ENCODE data around the gene SLC24A3.

DNA sequence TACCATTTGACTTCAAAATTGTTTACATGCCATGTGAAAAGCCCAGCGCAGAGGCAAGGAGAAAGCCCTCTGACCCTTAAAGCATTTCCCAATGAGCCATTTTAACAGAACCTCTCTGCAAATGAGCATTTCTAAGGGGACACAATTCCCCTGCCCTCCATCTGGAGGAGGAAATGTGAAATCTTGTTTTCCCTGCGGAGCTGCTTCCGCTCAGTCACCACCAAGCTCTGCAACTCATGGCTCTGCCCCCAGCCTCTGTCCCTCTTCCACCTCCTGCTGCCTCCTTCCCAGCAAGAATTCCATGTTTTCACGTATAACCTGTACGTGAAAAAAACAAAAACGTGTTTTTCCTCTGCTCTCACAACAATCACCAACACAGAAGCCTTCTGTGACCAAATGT, 557.9 kb downstream of the SLC24A3 start:
- TF ChIP-seq CTCF (IDR thresholded peaks at IDR 0.05) (no peak), POLR2AphosphoS5 (IDR thresholded peaks at IDR 0.05; ENCODE audit: low read depth, low read length) (no peak), SIN3A (IDR thresholded peaks at IDR 0.05; ENCODE audit: borderline replicate concordance, insufficient read depth, low read depth, low read length) (no peak)
- TF ChIP-seq, protein P1, sequence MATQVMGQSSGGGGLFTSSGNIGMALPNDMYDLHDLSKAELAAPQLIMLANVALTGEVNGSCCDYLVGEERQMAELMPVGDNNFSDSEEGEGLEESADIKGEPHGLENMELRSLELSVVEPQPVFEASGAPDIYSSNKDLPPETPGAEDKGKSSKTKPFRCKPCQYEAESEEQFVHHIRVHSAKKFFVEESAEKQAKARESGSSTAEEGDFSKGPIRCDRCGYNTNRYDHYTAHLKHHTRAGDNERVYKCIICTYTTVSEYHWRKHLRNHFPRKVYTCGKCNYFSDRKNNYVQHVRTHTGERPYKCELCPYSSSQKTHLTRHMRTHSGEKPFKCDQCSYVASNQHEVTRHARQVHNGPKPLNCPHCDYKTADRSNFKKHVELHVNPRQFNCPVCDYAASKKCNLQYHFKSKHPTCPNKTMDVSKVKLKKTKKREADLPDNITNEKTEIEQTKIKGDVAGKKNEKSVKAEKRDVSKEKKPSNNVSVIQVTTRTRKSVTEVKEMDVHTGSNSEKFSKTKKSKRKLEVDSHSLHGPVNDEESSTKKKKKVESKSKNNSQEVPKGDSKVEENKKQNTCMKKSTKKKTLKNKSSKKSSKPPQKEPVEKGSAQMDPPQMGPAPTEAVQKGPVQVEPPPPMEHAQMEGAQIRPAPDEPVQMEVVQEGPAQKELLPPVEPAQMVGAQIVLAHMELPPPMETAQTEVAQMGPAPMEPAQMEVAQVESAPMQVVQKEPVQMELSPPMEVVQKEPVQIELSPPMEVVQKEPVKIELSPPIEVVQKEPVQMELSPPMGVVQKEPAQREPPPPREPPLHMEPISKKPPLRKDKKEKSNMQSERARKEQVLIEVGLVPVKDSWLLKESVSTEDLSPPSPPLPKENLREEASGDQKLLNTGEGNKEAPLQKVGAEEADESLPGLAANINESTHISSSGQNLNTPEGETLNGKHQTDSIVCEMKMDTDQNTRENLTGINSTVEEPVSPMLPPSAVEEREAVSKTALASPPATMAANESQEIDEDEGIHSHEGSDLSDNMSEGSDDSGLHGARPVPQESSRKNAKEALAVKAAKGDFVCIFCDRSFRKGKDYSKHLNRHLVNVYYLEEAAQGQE (IDR thresholded peaks at IDR 0.05; ENCODE audit: insufficient read depth in 1 of 2, low read depth in 2 of 2, low read length in 1 of 2), result no peak

All from Panc1 (cell line).